Small intestine (tissue), 16 donors: ENCODE measurements around the gene MRPS9. TPM values are rescaled to one million over a fixed set of nuclear protein-coding genes. Genes with fewer than 3 reads are reported as not detected.

ENCODE experiments used
- DNase-seq, 2 donors: peaks; one replicate each; pipeline versions ENCODE4 v3.0.0 to v3.0.0-alpha.2; 2013
- FAIRE-seq: peaks from 2 replicates; lab custom pipeline; 2012; peaks lifted over from hg19 to GRCh38; lab: Jason Lieb, UNC
- H3K27ac ChIP-seq, 3 donors: one replicate each; pipeline ENCODE4 v1.5.1; 2013; ENCODE audit warnings: low read length in 2 of 3, mild to moderate bottlenecking in 2 of 3, control low read depth in 1 of 3, inconsistent platforms in 1 of 3, low read depth in 1 of 3, moderate library complexity in 1 of 3
- H3K27me3 ChIP-seq, 3 donors: one replicate each; pipeline ENCODE4 v1.6.1; 2013; ENCODE audit warnings: low read length in 3 of 3, inconsistent platforms in 1 of 3; ENCODE audit not compliant: control insufficient read depth in 3 of 3, insufficient read depth in 3 of 3
- H3K36me3 ChIP-seq, 3 donors: one replicate each; pipeline ENCODE4 v1.6.1; 2013; ENCODE audit warnings: low read length in 3 of 3, inconsistent platforms in 1 of 3, low read depth in 1 of 3, mild to moderate bottlenecking in 1 of 3, moderate library complexity in 1 of 3; ENCODE audit not compliant: control insufficient read depth in 3 of 3, insufficient read depth in 2 of 3
- H3K4me1 ChIP-seq, 3 donors: one replicate each; pipeline ENCODE4 v1.6.1; 2013; ENCODE audit warnings: low read length in 2 of 3, inconsistent platforms in 1 of 3, low read depth in 1 of 3, mild to moderate bottlenecking in 1 of 3, moderate library complexity in 1 of 3; ENCODE audit not compliant: control insufficient read depth in 3 of 3, insufficient read depth in 2 of 3
- H3K4me3 ChIP-seq, 3 donors: one replicate each; pipeline ENCODE4 v1.5.1; 2013; ENCODE audit warnings: low read length in 3 of 3, control low read depth in 1 of 3, inconsistent platforms in 1 of 3, low read depth in 1 of 3, mild to moderate bottlenecking in 1 of 3, moderate library complexity in 1 of 3
- H3K9me3 ChIP-seq, 2 donors: one replicate each; pipeline ENCODE4 v1.6.1; 2013; ENCODE audit warnings: low read depth in 1 of 2, low read length in 1 of 2; ENCODE audit not compliant: control insufficient read depth in 2 of 2, insufficient read depth in 1 of 2
- WGBS, 3 donors: extraction: QIAGEN DNeasy Blood & Tissue Kit; methylation state at CpG; one replicate each; pipeline ENCODE4 v1.1.7; 2013; 5-methylcytosine and 5-hydroxymethylcytosine counted together
- long read RNA-seq, 10 donors: transcript quantifications; one replicate each; lab custom pipeline, GENCODE V29; 2026
- polyA plus RNA-seq, 4 donors: library from polyadenylated mRNA; stranded (reverse) in 3 of 4; unstranded in 1 of 4; fragments of 200-250 nt in 3 of 4; fragments of 120-200 nt in 1 of 4; gene quantifications; one replicate each; pipeline versions ENCODE4 v1.2.1 to v1.2.3, GENCODE V29; 2013
- donor health status: healthy with polysubstance abuse.
- donor health status: control.
- donor health status: control.
- donor health status: Bipolar disorder and iron deficiency.
- donor health status: healthy.

MRPS9 gene
- 10 to 100 TPM; 22.7 to 44.1 (median 28.4) TPM for polyA plus RNA-seq
- long read RNA-seq, donor 1, result 0 reads
- long read RNA-seq, donor 2, transcript MRPS9-203 (4 exons, 982 nt), result major isoform, 5 of 9 reads
- long read RNA-seq, donor 2, partial matches to known transcripts, result 0 of 9 reads
- long read RNA-seq, donor 2, other reads (novel, unspliced or antisense), result 0 of 9 reads
- long read RNA-seq, donor 3, transcript MRPS9-203 (4 exons, 982 nt), result major isoform, 13 of 22 reads
- long read RNA-seq, donor 3, partial matches to known transcripts, result 6 of 22 reads
- long read RNA-seq, donor 3, other reads (novel, unspliced or antisense), result 0 of 22 reads
- long read RNA-seq, donor 4, result 0 reads
- long read RNA-seq, donor 5, transcript MRPS9-203 (4 exons, 982 nt), result major isoform, 5 of 6 reads
- long read RNA-seq, donor 5, partial matches to known transcripts, result 0 of 6 reads
- long read RNA-seq, donor 5, other reads (novel, unspliced or antisense), result 0 of 6 reads
- long read RNA-seq, donor 6, transcript MRPS9-203 (4 exons, 982 nt), result major isoform, 16 of 25 reads
- long read RNA-seq, donor 6, transcript MRPS9-201 (11 exons, 1,500 nt), result minor isoform, 9 of 25 reads
- long read RNA-seq, donor 6, partial matches to known transcripts, result 0 of 25 reads
- long read RNA-seq, donor 6, other reads (novel, unspliced or antisense), result 0 of 25 reads
- long read RNA-seq, donor 7, result 0 reads
- long read RNA-seq, donor 8, partial matches to known transcripts, result 0 of 1 reads
- long read RNA-seq, donor 8, other reads (novel, unspliced or antisense), result 0 of 1 reads
- long read RNA-seq, donor 9, partial matches to known transcripts, result 0 of 3 reads
- long read RNA-seq, donor 9, other reads (novel, unspliced or antisense), result 0 of 3 reads
- long read RNA-seq, donor 10, transcript MRPS9-201 (11 exons, 1,500 nt), result minor isoform, 9 of 21 reads
- long read RNA-seq, donor 10, transcript MRPS9-203 (4 exons, 982 nt), result major isoform, 12 of 21 reads
- long read RNA-seq, donor 10, partial matches to known transcripts, result 0 of 21 reads
- long read RNA-seq, donor 10, other reads (novel, unspliced or antisense), result 0 of 21 reads

- Histone ChIP-seq H3K9me3 (no peaks in the 10 kb centered on the region), H3K4me1 (peaks cover 2 to 6% (median 3%) of the 10 kb centered on the region in 3 donors), H3K4me3 (peak within 1 kb of the TSS; percentile 67 to 99 (median 78)), H3K27ac (peak within 1 kb of the TSS; percentile 77 to 93 (median 80)), H3K36me3 (peaks cover 0 to 2% (median 0%) of the 10 kb centered on the region in 3 donors), H3K27me3 (no peaks in the 10 kb centered on the region)
- DNase-seq (peak; percentile 98 to 99), FAIRE-seq (no peak)
- WGBS, 3 donors, result 0% methylated on average over 52 to 55 of the region's 55 CpGs
Observed at GRCh38 chr2:105037572-105038382, at the start of gene MRPS9. MRPS9 (plus strand) TSS chr2:105038069; CDS start chr2:105038093, 24 bp downstream.

GRCh38 chr2:105005181-105005951, 32.5 kb upstream of the MRPS9 start:
- FAIRE-seq, result no peak
- Histone ChIP-seq H3K9me3 (peaks cover 0 to 10% of the 10 kb centered on the region in 2 donors), H3K36me3 (no peaks in the 10 kb centered on the region), H3K27me3 (no peaks in the 10 kb centered on the region), H3K4me1 (no peaks in the 10 kb centered on the region), H3K4me3 (no peak overlapping the region), H3K27ac (no peak overlapping the region)
- WGBS, 3 donors, result 57 to 74% (median 64%) methylated on average over 2 of the region's 2 CpGs
- DNase-seq, result no peak

- H3K4me1 ChIP-seq, result no peaks in the 10 kb centered on the region
- no peak for DNase-seq
- H3K27ac ChIP-seq, result no peak overlapping the region
- H3K9me3 ChIP-seq, result peaks cover 0 to 2% of the 10 kb centered on the region in 2 donors
- H3K4me3 ChIP-seq, result no peak overlapping the region
- FAIRE-seq, result no peak
- H3K27me3 ChIP-seq, result no peaks in the 10 kb centered on the region
- no peaks in the 10 kb centered on the region for H3K36me3 ChIP-seq
- 88 to 91% (median 90%) methylated on average over 1 of the region's 1 CpG for WGBS, 3 donors
Observed at GRCh38 chr2:105007367-105007766, 30.5 kb upstream of the MRPS9 start.

GRCh38 chr2:105032476-105032875, 5.4 kb upstream of the MRPS9 start:
- 79 to 92% (median 79%) methylated on average over 1 of the region's 1 CpG for WGBS, 3 donors
- Histone ChIP-seq H3K27ac (no peak overlapping the region), H3K4me3 (no peak overlapping the region), H3K36me3 (no peaks in the 10 kb centered on the region), H3K27me3 (no peaks in the 10 kb centered on the region), H3K4me1 (peaks cover 0 to 2% (median 0%) of the 10 kb centered on the region in 3 donors), H3K9me3 (peaks cover 0 to 6% of the 10 kb centered on the region in 2 donors)
- FAIRE-seq (no peak), DNase-seq (no peak)

- FAIRE-seq, result no peak
Observed at GRCh38 chr2:105034170-105034569, 3.7 kb upstream of the MRPS9 start.

GRCh38 chr2:105038383-105039061, 653 bp downstream of the MRPS9 start:
- FAIRE-seq (no peak), DNase-seq (peak in 1 of 2 donors; percentile 16)
- Histone ChIP-seq H3K4me1 (peaks cover 2 to 6% (median 3%) of the 10 kb centered on the region in 3 donors), H3K27ac (peak overlapping the region in 2 of 3 donors; percentile 67 to 72), H3K27me3 (no peaks in the 10 kb centered on the region), H3K36me3 (peaks cover 0 to 2% (median 0%) of the 10 kb centered on the region in 3 donors), H3K4me3 (peak overlapping the region; percentile 67 to 99 (median 78)), H3K9me3 (no peaks in the 10 kb centered on the region)
- WGBS, 3 donors, result 2 to 7% (median 6%) methylated on average over 17 of the region's 17 CpGs

More at GRCh38 chr2:105034170-105034569, 3.7 kb upstream of the MRPS9 start:
- no peak for DNase-seq
- Histone ChIP-seq H3K9me3 (peaks cover 0 to 6% of the 10 kb centered on the region in 2 donors), H3K27ac (no peak overlapping the region), H3K4me3 (no peak overlapping the region), H3K4me1 (peaks cover 0 to 6% (median 2%) of the 10 kb centered on the region in 3 donors), H3K27me3 (no peaks in the 10 kb centered on the region), H3K36me3 (no peaks in the 10 kb centered on the region)
- WGBS, 3 donors, result 95 to 100% (median 100%) methylated on average over 1 of the region's 1 CpG

GRCh38 chr2:105039559-105039958, 1.7 kb downstream of the MRPS9 start:
- Histone ChIP-seq H3K27ac (no peak overlapping the region), H3K27me3 (no peaks in the 10 kb centered on the region), H3K4me1 (peaks cover 2 to 6% (median 3%) of the 10 kb centered on the region in 3 donors), H3K36me3 (peaks cover 0 to 2% (median 0%) of the 10 kb centered on the region in 3 donors), H3K9me3 (no peaks in the 10 kb centered on the region), H3K4me3 (no peak overlapping the region)
- FAIRE-seq, result no peak
- no peak for DNase-seq
